ENCODE data around the gene AMOTL1.

DNA sequence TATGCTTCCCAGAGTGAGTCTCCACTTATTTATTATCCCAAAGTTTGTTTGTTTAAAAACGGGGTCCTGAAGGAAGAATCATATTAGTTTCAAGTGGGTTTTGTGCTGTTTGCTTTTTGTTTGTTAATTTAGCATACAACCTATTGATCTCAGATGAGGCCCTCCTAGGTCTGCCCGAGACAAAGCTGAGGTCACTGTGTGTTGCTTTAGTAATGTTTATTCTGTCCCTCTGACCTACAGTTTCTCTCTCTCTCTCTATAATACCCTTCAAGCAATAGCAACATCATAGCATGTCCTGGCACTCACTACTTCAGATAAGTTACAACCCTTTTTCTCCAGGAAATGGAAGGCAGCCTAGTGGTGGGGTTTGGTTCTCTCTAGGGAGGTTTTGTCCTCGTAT lies 63.4 kb downstream of the AMOTL1 start:
- TF ChIP-seq, protein P1, sequence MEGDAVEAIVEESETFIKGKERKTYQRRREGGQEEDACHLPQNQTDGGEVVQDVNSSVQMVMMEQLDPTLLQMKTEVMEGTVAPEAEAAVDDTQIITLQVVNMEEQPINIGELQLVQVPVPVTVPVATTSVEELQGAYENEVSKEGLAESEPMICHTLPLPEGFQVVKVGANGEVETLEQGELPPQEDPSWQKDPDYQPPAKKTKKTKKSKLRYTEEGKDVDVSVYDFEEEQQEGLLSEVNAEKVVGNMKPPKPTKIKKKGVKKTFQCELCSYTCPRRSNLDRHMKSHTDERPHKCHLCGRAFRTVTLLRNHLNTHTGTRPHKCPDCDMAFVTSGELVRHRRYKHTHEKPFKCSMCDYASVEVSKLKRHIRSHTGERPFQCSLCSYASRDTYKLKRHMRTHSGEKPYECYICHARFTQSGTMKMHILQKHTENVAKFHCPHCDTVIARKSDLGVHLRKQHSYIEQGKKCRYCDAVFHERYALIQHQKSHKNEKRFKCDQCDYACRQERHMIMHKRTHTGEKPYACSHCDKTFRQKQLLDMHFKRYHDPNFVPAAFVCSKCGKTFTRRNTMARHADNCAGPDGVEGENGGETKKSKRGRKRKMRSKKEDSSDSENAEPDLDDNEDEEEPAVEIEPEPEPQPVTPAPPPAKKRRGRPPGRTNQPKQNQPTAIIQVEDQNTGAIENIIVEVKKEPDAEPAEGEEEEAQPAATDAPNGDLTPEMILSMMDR (IDR thresholded peaks at IDR 0.05; ENCODE audit: extremely low read depth in 1 of 2, insufficient read depth in 1 of 2, low read depth in 1 of 2, low read length in 2 of 2) = no peak
- TF ChIP-seq FOS (IDR thresholded peaks at IDR 0.05; ENCODE audit: borderline replicate concordance, insufficient read depth, low read length) (no peak), JUN (IDR thresholded peaks at IDR 0.05; ENCODE audit: borderline replicate concordance, insufficient read depth, insufficient read length, low read depth) (no peak), EZH2 (IDR thresholded peaks at IDR 0.05; ENCODE audit: borderline replicate concordance, low read depth, low read length, severe bottlenecking) (no peak), POLR2A (IDR thresholded peaks at IDR 0.05; ENCODE audit: low read depth, low read length) (no peak), POLR2AphosphoS5 (IDR thresholded peaks at IDR 0.05; ENCODE audit: insufficient read depth, low read depth, low read length) (no peak), MYC (IDR thresholded peaks at IDR 0.05; ENCODE audit: low read depth, low read length) (no peak), GATA2 (IDR thresholded peaks at IDR 0.05; ENCODE audit: insufficient read depth, insufficient read length, low read depth, low read length) (no peak)
- TF ChIP-seq, protein P2, sequence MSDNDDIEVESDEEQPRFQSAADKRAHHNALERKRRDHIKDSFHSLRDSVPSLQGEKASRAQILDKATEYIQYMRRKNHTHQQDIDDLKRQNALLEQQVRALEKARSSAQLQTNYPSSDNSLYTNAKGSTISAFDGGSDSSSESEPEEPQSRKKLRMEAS (IDR thresholded peaks at IDR 0.05; ENCODE audit: insufficient read depth, insufficient read length) = no peak

Measured in endothelial cell of umbilical vein (primary cell).